DMS 273 (cell line): ENCODE results near the gene STX1B.
"Not testable (repeated sequence)": the region's sequence is repeated elsewhere in the genome, so short reads cannot be mapped to it uniquely, and the experiment has no call there.

Experiments
- DNase-seq: peaks from one replicate; lab custom pipeline; 2025; ENCODE audit not compliant: unreplicated experiment; lab: John Stamatoyannopoulos, UW

The STX1B gene

GRCh38 chr16:30953511-30954124 is 56.8 kb downstream of the STX1B start:
- peak; percentile 94 for DNase-seq

DNA sequence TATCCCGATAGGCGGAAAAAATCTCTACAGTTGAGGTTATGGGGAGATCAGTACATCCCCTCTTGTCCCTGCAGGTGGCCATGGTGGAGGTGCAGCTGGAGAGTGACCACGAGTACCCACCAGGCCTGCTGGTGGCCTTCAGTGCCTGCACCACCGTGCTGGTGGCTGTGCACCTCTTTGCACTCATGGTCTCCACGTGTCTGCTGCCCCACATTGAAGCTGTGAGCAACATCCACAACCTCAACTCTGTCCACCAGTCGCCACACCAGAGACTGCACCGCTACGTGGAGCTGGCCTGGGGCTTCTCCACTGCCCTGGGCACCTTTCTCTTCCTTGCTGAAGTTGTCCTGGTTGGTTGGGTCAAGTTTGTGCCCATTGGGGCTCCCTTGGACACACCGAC is 57.3 kb downstream of the STX1B start:
- no peak for DNase-seq

GRCh38 chr16:30951750-30952149 is 58.7 kb downstream of the STX1B start:
- peak; percentile 39 for DNase-seq

DNA sequence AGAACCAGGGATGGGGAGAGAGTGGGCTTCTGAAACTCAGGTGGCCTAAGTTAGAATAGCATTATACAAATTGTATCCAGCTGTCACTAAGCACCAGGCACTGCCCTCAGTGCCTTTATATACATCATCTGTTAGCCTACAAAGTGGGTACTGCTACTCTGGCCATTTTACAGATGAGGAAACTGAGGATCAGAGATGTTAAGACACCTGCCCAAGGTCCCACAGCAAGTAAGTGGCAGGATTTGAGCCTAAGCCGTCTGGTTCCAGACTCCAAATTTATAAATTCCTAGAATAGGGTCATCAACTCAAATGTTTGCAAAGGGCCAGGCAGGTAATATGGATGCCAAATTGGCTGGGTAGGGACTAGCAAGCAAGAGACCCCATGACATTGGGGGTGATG is 59.2 kb downstream of the STX1B start:
- no peak for DNase-seq

- no peak for DNase-seq
These were observed 59.8 kb downstream of the STX1B start for GRCh38 chr16:30950516-30951065.

GRCh38 chr16:30949650-30950515 is 60.6 kb downstream of the STX1B start:
- DNase-seq: peak; percentile 67

GRCh38 chr16:30948667-30949649 is 61.5 kb downstream of the STX1B start, which contains the start of gene ORAI3:
TSS of gene ORAI3 (plus strand) at chr16:30949068. CDS start at chr16:30949290, 222 bp downstream.
- DNase-seq: peak; percentile 76

DNA sequence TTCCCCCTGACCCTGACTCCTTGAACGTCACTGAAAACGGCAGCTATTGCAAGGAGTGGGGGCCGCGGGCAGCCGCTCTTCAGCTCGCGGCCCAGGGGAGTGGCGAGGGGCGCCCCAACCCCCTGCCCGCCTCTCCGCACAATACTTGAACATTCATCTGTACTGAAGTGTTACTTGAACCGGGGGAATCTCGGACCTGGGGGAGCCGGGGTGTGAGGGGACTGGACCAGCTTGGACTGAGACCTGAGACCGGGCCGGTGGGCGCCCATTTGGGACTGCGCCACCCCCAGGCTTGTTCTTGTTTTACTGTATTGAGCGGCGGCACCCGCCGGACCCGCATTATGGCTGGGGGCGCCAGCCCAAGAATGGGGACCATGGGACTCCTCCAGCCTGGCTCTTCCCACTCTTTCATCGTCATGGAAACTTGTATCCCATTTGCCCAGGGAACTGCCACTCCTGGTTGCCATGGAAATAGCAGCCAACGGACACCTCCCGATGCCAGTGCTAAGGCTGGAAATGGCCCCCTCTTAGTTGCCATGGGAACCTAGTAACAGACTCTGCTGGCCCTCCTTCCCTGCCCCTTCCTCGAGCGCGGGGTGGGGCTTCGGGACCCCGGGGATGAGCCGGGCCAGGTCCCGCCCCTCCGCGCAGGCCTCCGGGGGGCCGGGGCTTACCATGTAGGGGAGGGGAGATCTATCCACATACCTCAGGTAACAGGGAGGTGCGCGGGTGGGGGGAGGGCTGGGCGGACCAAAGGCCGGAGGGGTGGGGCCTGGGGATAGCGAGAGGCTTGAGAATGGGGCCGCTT is 62.4 kb downstream of the STX1B start:
- DNase-seq: peak; percentile 99

- DNase-seq: no peak
These were observed 62.9 kb downstream of the STX1B start for GRCh38 chr16:30947541-30947858.

DNA sequence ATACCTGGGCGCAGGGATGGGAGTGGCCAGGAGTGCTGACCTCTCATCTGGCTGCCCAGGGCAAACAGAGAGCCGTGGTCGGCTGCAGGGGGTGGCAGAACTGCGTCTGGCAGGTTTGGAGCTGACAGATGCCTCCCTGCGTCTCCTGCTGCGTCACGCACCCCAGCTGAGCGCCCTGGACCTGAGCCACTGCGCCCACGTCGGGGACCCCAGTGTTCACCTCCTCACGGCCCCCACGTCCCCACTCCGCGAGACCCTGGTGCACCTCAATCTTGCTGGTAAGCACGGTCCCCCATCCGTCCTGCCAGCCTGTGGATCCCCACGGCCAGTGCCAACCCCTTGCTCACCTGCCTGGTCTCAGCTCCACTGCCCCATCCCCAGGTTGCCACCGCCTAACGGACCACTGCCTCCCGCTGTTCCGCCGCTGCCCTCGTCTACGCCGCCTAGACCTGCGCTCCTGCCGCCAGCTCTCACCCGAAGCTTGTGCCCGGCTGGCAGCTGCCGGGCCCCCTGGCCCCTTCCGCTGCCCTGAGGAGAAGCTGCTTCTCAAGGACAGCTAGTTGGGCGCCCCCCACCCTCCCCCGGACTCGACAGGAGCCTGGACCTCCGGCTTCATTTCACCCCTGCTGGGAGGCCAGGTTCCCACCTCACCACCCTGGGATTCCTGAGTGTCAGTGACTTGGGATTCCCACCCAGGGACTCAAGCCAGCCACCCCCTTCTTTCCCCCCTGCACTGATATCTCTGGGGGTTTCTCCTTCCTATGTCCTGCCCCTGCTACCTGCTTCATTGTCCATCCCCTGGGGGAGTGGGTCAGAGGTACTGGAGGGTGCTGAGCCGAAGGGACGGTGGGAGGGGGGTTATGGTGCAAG is 63.5 kb downstream of the STX1B start:
- DNase-seq: no peak

GRCh38 chr16:30944352-30944751 is 66.1 kb downstream of the STX1B start:
- DNase-seq: no peak

DNA sequence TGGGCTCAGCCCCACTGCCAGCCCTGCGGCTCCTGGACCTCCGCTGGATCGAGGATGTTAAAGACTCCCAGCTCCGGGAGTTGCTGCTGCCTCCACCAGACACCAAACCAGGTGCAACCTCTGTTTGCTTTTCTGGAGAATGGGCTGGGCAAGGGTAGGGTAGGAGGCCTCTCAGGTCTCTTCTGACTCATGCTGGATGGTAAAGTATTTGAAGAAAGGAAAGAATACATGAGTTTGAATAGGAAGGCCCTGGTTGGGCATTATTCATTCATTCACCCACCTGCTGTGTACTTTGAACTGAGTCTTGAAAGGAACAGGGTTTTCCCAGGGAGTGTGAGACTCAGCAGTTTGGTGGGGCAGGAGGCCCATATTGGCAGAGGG is 68.0 kb downstream of the STX1B start:
- DNase-seq: no peak

DNA sequence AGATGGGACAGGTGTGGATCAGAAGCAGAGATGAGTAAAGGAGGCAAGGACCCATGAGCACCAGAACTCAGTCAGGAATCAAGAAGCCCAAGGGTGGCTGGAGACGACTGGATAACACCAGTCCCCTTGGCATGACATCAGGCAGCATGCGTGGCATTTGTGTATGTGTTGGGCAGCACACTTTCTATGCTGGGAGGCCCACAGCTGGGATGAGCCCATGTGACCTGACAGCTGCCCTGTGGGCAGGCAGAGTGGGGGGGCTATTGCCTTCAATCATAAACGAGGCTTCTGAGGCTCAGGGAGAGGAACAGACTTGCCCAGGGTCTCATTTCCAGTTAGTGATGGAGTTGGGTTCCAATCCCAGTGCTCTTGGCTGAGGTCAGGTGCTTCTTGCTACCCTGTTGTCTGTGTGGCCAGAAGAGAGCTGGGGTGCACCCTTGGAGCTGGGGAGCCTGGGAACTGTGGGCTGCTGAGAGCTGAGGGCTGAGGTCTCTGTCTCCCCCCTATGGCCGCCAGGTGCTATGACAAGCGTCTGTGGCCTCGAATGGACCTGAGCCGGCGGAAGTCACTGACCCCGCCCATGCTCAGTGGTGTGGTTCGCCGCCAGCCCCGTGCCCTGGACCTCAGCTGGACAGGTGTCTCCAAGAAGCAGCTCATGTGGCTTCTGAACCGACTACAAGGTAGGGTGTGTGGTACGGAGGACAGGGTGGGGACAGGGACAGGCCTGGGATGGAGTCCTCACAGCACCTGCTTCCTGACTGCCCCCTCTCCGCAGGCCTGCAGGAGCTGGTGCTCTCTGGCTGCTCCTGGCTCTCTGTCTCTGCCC is 68.6 kb downstream of the STX1B start:
- DNase-seq: peak; percentile 81

GRCh38 chr16:30939571-30939970 is 70.9 kb downstream of the STX1B start:
- DNase-seq: not testable (repeated sequence)
